HG03571 (cell line): Measurements from ENCODE around the gene PSMA6.
"Not testable (repeated sequence)": the region's sequence is repeated elsewhere in the genome, so short reads cannot be mapped to it uniquely, and the experiment has no call there.

Experiments used
- ATAC-seq: cut with Tn5 transposase; IDR thresholded peaks from one replicate; pipeline ENCODE4 v1.9.1; 2021; ENCODE audit not compliant: unreplicated experiment

The PSMA6 gene

DNA sequence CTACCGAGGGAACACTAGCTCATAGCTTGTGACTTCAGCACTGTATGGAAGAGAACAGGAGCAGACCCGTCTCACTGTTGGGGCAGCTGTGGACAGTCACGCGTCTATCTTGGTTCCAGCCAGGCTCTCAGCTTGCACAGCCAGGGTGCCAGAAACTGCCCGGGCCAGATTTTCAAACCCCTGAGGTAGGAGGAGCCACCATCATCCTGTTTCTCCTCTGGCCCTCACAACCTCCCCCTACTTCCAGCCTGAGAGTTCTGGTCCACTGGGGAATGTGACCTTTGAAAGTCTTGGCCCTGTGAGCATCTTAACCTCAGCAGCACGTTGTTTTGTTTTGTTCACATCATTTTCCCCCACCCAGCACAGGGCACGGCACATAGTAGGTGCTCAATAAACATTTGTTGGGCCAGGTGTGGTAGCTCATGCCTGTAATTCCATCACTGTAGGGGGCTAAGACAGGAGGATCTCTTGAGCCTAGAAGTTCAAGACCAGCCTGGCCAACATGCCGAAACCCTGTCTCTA is 50.4 kb downstream of the PSMA6 start:
- no peak for ATAC-seq

- no peak for ATAC-seq
These were observed 51.5 kb downstream of the PSMA6 start for GRCh38 chr14:35343702-35344101.

DNA sequence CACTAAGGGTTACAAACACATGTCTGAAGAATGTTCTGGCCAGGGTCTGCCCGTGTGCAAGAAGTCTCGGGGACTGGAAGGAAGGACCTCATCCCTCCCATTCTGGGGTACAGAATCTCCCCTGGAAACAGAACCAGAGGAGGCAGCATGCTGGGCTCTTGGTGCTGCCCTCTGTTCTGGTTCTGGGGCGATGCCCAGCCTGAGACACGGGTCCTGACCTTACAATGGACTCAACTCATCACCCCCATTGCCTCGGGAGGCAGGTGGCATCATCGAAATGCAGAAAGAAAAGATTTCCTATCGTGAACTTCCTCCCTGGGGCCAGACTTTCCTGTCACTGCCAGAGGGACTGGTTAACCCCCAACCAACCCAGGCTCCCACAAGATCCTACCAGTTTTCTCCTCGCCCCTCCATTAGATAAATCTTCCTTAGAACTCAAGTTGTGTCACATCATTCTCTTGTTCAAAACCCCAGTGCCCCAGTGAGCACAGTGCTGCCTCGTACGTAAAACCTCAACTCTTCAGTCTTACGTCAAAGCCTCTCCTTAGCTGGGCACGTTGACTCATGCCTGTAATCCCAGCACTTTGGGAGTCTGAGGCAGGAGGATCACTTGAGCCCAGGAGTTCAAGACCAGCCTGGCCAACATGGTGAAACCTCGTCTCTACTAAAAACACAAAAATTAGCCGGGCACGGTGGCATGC is 52.1 kb downstream of the PSMA6 start:
- ATAC-seq: no peak

DNA sequence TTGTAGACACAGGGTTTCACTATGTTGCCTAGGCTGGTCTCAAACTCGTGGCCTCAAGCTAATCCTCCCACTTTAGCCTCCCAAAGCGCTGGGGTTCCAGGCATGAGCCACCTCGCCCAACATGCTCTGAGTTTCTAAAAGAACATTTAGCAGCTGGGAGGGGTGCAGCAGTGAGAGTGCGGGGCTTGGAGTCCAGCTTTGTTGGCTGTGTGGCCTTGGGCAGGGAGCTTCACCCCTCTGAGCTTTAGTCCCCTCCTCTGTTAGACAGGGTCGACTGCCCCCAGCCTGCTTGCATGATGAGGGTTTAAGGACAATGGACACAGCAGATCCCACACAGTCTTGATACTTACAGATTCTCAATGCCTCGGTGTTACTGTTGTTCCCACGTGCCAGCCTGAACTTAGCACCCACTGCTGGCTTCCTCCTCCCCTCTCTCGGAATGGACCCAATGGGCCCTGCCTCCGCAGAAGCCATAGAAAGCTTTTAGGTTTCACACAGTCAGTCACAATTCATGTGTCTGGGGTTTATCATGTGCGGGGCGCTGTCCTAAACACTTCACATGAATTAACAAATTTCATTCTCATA is 54.6 kb downstream of the PSMA6 start:
- no peak for ATAC-seq

DNA sequence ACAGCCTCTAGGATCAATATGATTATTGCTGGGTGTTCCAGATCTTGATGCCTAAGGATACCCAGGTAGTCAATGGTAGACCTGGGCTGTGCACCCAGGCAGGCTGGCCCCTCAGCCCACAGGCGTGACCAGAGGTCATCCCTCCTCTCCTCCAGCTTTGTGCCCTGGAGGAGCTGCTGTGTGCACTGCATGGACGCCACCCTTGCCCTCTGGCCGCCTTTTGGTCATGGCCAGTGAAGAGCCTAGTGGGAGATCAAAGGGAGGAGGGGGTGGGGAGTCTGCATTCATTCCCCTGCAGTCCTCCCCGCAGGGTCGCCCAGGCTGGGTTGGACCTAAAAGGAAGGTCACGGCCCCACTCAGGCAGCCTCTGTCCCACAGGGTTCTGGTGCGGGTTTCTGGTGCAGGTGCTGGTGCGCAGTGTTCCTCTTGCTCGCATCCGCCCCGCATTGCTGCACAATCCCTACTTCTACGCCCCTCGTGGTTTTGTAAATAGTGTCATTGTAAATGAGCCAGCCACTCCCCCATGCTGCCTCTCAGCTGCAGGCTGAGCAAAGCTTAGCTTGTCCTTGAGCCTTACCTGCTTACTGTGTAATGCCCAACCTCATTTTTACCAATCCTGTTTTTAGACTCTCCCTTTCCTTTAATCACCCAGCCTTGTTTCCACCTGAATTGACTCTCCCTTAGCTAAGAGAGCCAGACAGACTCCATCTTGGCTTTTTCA is 55.3 kb downstream of the PSMA6 start:
- ATAC-seq: no peak

- not testable (repeated sequence) for ATAC-seq
These were observed 55.8 kb downstream of the PSMA6 start for GRCh38 chr14:35348044-35348380.

DNA sequence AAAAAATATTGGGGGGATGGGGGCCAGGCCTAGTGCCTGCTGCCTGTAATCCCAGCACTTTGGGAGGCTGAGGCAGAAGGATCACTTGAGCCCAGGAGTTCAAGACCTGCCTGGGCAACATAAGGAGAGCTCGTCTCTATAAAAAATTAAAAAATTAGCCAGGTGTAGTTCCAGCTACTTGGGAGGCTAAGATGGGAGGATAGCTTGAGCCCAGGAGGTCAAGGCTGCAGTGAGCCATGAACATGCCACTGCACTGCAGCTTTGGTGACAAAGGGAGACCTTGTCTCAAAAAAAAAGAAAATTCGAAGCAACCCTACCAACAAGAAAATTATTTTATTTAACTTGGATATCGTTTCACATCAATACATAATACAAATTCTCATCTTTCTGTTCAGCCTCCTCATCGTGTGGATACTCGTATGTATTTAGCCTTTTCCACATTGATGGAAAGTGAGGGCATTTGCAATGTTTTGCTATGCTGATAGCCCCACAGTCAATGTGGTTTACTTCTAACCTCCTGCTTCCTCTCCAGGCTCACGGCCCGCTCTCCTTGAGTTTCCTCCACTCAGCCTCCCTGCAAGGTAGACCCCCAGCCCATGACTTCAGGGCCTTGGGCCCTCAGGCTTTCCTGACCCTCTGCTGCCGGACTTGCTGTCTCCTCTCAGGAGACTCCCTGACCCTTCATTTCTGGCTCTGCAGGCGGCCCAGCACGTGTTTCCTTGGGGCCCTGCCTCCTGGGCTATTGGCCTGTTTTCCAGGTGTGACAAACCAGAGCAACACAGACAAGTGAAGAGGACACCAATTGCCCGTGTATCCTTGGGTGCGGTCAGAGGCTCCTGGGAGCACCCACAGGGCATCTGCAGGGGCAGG is 57.5 kb downstream of the PSMA6 start:
- ATAC-seq: no peak

- ATAC-seq: no peak
These were observed 59.3 kb downstream of the PSMA6 start for GRCh38 chr14:35351497-35351896.

DNA sequence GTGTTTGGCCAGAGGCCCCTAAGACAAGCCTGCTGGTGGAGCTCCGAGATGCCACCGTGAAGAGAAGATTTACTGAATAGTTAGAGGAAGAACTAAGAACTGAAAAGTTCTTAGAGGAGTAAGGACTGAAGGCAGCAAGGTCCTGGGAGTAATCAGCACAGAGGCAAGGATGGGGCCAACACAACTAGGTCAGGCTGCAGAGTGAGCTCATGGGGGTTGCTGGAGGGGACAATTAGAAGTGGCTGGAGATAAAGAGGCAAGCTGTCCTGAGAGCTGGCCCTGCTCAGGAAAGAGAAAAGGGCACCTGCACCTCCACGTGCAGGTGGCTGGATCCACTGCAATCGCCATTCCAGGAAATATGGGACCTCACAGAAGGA is 59.7 kb downstream of the PSMA6 start:
- no peak for ATAC-seq

DNA sequence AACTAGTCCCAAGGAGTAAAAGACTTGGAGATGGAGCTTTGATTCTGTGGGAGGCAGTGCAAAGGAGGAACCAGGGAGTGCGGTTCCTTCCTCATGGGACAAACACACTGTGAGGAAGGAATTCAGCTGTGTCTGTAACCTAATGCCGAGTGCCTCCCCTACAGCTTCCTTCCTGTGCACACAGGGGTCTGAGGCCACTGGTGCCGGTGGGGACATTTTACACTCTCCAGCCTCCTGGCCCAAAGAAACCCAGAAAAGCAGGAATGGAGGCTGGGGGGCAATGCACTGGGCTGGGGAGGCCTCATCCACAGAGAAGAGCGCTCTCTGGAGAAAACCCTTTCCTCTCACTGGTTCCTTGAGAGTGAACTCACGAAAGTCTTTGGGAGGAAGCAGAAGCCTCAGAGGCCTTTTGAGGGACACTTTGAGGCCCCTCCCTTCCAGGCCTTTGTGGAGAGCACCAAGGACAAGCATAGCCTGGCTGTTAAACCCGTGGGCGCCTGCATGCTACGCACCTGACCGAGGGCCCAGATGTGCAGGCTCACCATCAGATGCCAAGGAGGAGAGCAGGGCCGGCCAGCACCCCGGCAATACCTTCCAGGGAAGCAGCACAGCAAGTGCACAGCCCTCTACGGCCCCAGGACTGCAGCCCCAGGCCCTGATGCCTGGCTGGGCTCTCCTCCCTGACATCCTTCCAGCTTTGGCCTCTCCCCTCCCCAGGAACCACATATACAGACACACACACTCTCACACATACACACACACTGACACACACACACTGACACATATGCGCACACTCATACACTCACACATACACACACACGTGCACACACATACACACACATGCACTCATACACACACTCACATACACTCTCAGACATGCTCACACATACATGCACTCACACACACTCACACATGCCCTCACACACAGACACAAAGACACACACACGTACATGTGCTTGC is 60.4 kb downstream of the PSMA6 start:
- ATAC-seq: no peak

- ATAC-seq: no peak
These were observed 61.4 kb downstream of the PSMA6 start for GRCh38 chr14:35353409-35354172.

GRCh38 chr14:35355235-35355634 is 63.1 kb downstream of the PSMA6 start:
- ATAC-seq: not testable (repeated sequence)

DNA sequence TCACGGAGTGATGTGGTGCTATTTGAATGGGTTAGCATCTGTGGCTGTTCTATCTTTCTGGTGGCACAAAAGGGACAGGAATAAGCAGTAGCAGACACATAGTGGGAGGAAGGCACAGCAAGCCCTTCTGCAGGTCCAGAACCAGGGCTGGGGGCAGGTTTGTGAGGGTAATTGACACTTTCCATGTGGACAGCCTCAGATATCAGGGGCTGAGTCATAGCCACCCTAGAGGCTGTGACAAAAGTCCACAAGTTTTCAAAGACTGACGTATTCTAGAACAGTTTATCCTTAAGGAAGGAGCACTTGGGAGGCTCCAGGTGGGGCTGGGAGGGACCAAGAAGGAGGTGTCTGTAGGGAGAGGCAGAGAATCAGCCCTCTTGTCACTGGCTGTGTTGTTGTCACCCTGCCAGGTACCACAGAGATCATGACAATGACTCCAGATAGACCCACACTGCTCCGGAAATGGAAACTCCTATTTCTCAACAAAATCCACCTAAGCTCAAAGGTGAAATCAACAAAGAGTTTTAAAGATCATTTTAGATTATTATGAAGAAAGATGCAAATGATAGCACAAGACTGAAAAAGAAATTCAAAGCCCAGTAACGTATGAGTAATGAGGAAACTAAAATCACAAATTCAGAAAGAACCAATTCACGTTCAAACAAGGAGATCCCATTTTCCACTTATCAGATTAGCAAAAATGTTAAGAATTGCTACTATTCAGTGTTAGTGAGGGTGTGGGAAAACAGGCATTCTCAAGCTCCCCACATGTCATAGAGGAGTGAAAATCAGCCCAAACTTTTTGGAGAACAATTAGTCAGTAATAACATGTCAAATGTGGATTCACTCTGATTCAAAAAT is 64.0 kb downstream of the PSMA6 start:
- ATAC-seq: no peak

GRCh38 chr14:35359655-35360054 is 67.5 kb downstream of the PSMA6 start:
- not testable (repeated sequence) for ATAC-seq

GRCh38 chr14:35361141-35361480 is 68.9 kb downstream of the PSMA6 start:
- no peak for ATAC-seq

- ATAC-seq: no peak
These were observed 70.3 kb downstream of the PSMA6 start for GRCh38 chr14:35362450-35362849.

DNA sequence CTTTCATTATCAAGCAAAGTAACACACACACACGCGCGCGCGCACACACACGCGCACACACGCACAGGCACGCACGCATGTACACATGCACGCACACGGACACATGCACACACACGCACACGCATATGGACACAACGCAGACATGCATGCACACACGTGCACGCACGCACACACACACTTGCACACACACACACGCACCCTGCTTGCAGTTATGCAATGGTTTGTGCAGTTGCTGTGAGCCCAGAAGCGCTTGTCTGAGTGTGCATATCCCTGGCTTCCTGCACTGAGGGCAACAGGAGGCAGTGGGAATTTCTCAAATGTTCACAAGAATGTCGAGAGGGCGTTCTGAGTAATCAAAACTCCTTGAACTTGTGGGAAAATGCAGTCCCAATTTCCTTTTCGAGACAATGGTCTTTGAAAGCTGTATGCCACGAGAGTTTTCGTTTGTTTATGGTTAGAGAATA is 70.8 kb downstream of the PSMA6 start:
- no peak for ATAC-seq
